ENCODE results near the gene PPP2R5C. TPM values are rescaled to one million over a fixed set of nuclear protein-coding genes. Genes with fewer than 3 reads are reported as not detected.

PPP2R5C gene
- total and polyA plus RNA-seq, 8 donors = 41.6 to 76.1 (median 55.9) TPM

DNA sequence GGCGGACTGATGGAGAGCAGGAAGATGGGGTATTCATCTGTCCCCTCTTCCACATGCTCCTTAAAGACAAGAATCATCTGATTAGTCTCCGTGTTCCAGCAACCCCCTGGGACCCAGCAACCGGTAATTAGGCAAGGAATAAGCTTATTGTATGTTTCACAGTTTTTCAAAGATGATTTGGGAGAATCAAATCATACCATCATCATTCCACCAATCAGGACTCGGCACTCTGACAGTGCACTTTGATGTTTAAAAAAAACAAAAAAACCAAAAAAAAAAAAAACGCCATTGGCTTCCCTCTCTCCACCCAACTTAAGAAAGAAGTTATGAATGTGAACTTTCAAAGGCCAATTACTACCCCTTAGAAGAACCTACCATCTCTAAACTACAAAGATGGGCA, 201.5 kb downstream of the PPP2R5C start:
- H3K4me1 ChIP-seq = peaks cover 6 to 17% (median 12%) of the 10 kb centered on the region in 3 donors
- no peak for FAIRE-seq
- H3K27me3 ChIP-seq = no peaks in the 10 kb centered on the region
- intact Hi-C loops (cut with DNase I) = loop anchor here in 1 of 3 donors (10.0 kb wide), 1 partner anchor 122 kb away; the partner anchor contains the start of gene HSP90AA1
- no peaks in the 10 kb centered on the region for H3K36me3 ChIP-seq
- no peak overlapping the region for H3K27ac ChIP-seq
- no peak overlapping the region for H3K4me3 ChIP-seq
- no peak for ATAC-seq
- peak in 1 of 6 donors; percentile 6 for DNase-seq
- H3K9me3 ChIP-seq = no peaks in the 10 kb centered on the region
- TF ChIP-seq, protein P1, sequence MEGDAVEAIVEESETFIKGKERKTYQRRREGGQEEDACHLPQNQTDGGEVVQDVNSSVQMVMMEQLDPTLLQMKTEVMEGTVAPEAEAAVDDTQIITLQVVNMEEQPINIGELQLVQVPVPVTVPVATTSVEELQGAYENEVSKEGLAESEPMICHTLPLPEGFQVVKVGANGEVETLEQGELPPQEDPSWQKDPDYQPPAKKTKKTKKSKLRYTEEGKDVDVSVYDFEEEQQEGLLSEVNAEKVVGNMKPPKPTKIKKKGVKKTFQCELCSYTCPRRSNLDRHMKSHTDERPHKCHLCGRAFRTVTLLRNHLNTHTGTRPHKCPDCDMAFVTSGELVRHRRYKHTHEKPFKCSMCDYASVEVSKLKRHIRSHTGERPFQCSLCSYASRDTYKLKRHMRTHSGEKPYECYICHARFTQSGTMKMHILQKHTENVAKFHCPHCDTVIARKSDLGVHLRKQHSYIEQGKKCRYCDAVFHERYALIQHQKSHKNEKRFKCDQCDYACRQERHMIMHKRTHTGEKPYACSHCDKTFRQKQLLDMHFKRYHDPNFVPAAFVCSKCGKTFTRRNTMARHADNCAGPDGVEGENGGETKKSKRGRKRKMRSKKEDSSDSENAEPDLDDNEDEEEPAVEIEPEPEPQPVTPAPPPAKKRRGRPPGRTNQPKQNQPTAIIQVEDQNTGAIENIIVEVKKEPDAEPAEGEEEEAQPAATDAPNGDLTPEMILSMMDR (IDR thresholded peaks at IDR 0.05) = no peak
- WGBS, 2 donors = 76 to 78% methylated on average over 5 of the region's 5 CpGs

DNA sequence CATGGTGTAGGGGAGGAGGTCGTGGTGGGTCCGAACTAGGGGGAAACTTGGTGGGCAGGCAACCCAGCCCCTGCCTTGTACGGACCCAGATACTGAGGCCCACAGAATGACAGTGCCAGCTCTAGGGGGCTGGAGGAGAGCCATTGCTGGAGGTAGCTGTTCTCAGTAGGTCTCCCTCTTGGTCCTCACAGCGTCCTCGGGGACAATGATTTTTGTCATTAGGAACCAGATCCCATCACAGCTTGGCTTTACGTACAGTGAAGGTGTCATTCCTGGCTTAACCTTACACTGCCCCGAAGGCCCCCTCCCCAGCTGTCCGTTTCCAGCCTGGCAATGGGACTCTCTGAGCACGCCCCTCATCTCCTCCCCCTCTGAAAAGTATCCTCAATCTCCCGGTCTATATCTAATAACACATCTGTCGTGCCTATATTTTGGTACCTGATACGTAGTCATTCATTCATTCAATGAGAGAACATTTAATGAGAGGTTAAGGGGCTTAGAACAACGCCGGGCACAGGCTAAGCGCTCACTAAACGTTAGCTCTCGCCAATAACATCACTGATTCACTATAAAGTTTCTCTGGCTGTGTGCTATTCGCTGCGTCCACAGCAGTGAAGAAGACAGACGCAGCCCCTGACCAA, 202.3 kb downstream of the PPP2R5C start:
- ATAC-seq (no peak), FAIRE-seq (no peak), DNase-seq (peak in 2 of 6 donors; percentile 35 to 43)
- no peaks in the 10 kb centered on the region for H3K36me3 ChIP-seq
- H3K27ac ChIP-seq = no peak overlapping the region
- H3K4me1 ChIP-seq = peaks cover 6 to 17% (median 12%) of the 10 kb centered on the region in 3 donors
- intact Hi-C loops (cut with DNase I) = loop anchor here in 1 of 3 donors (10.0 kb wide), 1 partner anchor 121 kb away; the partner anchor contains the start of gene HSP90AA1
- no peaks in the 10 kb centered on the region for H3K27me3 ChIP-seq
- 59 to 62% methylated on average over 20 of the region's 20 CpGs for WGBS, 2 donors
- H3K4me3 ChIP-seq = no peak overlapping the region
- TF ChIP-seq, protein P1 (IDR thresholded peaks at IDR 0.05) = no peak
- H3K9me3 ChIP-seq = no peaks in the 10 kb centered on the region

DNA sequence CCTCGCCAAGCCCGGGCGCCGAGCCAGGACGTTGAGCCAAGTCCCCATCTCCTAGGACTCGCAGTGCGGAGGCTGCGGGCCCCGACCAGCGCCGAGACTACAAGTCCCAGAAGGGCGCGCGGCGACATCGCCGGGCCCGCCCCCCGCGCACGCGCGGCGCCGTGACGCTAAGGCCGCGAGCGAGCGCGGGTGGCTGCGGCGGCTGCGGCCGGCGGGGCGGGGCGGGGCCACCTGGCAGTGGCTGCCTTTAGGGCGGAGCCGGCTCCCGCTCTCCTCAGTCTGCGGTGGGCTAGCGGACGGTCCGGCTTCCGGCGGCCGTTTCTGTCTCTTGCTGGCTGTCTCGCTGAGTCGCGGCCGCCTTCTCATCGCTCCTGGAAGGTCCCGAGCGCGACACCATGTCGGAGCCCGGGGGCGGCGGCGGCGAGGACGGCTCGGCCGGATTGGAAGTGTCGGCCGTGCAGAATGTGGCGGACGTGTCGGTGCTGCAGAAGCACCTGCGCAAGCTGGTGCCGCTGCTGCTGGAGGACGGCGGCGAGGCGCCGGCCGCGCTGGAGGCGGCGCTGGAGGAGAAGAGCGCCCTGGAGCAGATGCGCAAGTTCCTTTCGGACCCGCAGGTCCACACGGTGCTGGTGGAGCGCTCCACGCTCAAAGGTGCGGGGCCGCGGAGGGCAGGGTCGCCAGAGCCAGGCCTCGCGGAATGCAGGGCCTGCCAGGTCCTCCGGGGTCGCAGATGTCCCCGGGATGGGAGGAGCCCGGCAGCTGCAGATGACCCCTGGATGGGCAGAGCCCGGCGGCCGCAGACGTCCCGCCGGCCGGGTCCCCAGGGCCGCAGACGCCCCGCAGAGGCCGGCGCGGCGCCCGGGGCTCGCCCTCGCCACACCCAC, 203.0 kb downstream of the PPP2R5C start, which contains the start of gene DYNC1H1:
TSS of gene DYNC1H1 (plus strand) at position 277 of the 884 bp plus-strand sequence. CDS start at position 396, 119 bp downstream.
- ATAC-seq (peak; percentile 91 to 94 (median 92)), FAIRE-seq (no peak), DNase-seq (peak; percentile 84 to 96 (median 92))
- intact Hi-C loops (cut with DNase I) = loop anchor here in 1 of 3 donors (10.0 kb wide), 1 partner anchor 120 kb away; the partner anchor contains the start of gene HSP90AA1
- Histone ChIP-seq H3K27me3 (no peaks in the 10 kb centered on the region), H3K27ac (peak within 1 kb of the TSS; percentile 78 to 91 (median 90)), H3K4me3 (peak within 1 kb of the TSS; percentile 85 to 100 (median 98)), H3K36me3 (peaks cover 0 to 4% (median 0%) of the 10 kb centered on the region in 3 donors), H3K9me3 (no peaks in the 10 kb centered on the region), H3K4me1 (peaks cover 6 to 17% (median 12%) of the 10 kb centered on the region in 3 donors)
- TF ChIP-seq, protein P1 (IDR thresholded peaks at IDR 0.05) = no peak
- 0% methylated on average over 81 to 115 of the region's 115 CpGs for WGBS, 2 donors

- peaks cover 6 to 17% (median 12%) of the 10 kb centered on the region in 3 donors for H3K4me1 ChIP-seq
- peak overlapping the region; percentile 85 to 100 (median 98) for H3K4me3 ChIP-seq
- H3K9me3 ChIP-seq = no peaks in the 10 kb centered on the region
- intact Hi-C loops (cut with DNase I) = loop anchor here in 1 of 3 donors (10.0 kb wide), 1 partner anchor 120 kb away; the partner anchor contains the start of gene HSP90AA1
- peaks cover 0 to 4% (median 0%) of the 10 kb centered on the region in 3 donors for H3K36me3 ChIP-seq
- ATAC-seq (peak; percentile 16 to 59 (median 44)), DNase-seq (peak; percentile 56 to 84 (median 61)), FAIRE-seq (no peak)
- H3K27ac ChIP-seq = peak overlapping the region; percentile 78 to 91 (median 90)
- 0% methylated on average over 24 to 28 of the region's 28 CpGs for WGBS, 2 donors
- H3K27me3 ChIP-seq = no peaks in the 10 kb centered on the region
- TF ChIP-seq, protein P1 (IDR thresholded peaks at IDR 0.05) = no peak
Measured at GRCh38 chr14:101965181-101965544, 203.7 kb downstream of the PPP2R5C start.

Data from pancreas (tissue), 10 donors.